Tibial artery (tissue), 4 donors: ENCODE measurements around the gene WNK1.

ENCODE experiments used
- DNase-seq, 2 donors: peaks; one replicate each; pipeline ENCODE4 v3.0.0-alpha.2; 2019
- H3K27ac ChIP-seq, 2 donors: fragments of 200-600 bp; sonication (generic) in 1 of 2; 1 replicate in 1 of 2; 2 replicates in 1 of 2; pipeline ENCODE4 v1.5.1; 2018 to 2019; ENCODE audit warnings: mild to moderate bottlenecking in 1 of 2
- H3K27me3 ChIP-seq, 2 donors: fragments of 200-600 bp; sonication (generic) in 1 of 2; one replicate each; pipeline versions ENCODE4 v1.5.1 to v1.6.0; 2016 to 2019
- H3K36me3 ChIP-seq, 3 donors: fragments of 200-600 bp; sonication (generic) in 2 of 3; one replicate each; pipeline ENCODE4 v1.5.1; 2016 to 2019; ENCODE audit warnings: mild to moderate bottlenecking in 2 of 3
- H3K4me1 ChIP-seq, 4 donors: fragments of 200-600 bp; sonication (generic) in 2 of 4; 1 replicate in 3 of 4; 2 replicates in 1 of 4; pipeline ENCODE4 v1.5.1; 2016 to 2019
- H3K4me3 ChIP-seq, 2 donors: fragments of 200-600 bp; sonication (generic) in 1 of 2; 1 replicate in 1 of 2; 2 replicates in 1 of 2; pipeline ENCODE4 v1.5.1; 2018 to 2019; ENCODE audit warnings: mild to moderate bottlenecking in 2 of 2
- H3K9me3 ChIP-seq, 3 donors: fragments of 200-600 bp; sonication (generic) in 1 of 3; one replicate each; pipeline ENCODE4 v1.5.1; 2016 to 2019
- intact Hi-C: fragments of 100-400 bp; cut with DNase I; formaldehyde crosslinking; loops from one replicate; pipeline ENCODE4 v1.15.0; 2023; ENCODE audit warnings: low total_unique reads
- TF ChIP-seq, protein P1 (sequence below), 2 experiments: fragments of 200-600 bp in 1 of 2; fragments of 450-650 bp in 1 of 2; IDR thresholded peaks; one replicate each; pipeline ENCODE4 v1.5.1; 2017 to 2019; ENCODE audit warnings: antibody characterized with exemption in 2 of 2, mild to moderate bottlenecking in 1 of 2, moderate library complexity in 1 of 2

WNK1 gene

DNA sequence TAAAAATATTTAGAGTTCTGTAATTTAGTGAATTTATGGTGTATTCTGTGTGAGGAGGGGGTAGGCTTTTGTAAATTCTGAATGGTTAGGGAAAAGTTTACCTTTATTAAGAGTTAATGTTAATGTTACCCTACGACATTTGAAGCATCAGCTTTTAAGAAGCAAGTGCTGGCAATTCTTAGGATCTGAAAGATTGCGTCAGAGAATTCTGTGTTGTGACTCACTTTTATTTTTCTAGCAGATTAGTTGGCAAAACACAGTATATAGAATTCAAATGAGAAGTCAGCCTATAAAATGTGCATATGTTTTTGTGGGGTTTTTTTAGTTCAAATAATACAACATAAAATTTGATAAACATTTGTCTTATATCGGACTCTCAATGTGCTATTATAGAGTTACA is 99.5 kb downstream of the WNK1 start:
- H3K27ac ChIP-seq, result peak overlapping the region; percentile 60 to 67
- peaks cover 0 to 62% (median 18%) of the 10 kb centered on the region in 4 donors for H3K4me1 ChIP-seq
- H3K4me3 ChIP-seq, result peak overlapping the region; percentile 19 to 29
- TF ChIP-seq, protein P1, sequence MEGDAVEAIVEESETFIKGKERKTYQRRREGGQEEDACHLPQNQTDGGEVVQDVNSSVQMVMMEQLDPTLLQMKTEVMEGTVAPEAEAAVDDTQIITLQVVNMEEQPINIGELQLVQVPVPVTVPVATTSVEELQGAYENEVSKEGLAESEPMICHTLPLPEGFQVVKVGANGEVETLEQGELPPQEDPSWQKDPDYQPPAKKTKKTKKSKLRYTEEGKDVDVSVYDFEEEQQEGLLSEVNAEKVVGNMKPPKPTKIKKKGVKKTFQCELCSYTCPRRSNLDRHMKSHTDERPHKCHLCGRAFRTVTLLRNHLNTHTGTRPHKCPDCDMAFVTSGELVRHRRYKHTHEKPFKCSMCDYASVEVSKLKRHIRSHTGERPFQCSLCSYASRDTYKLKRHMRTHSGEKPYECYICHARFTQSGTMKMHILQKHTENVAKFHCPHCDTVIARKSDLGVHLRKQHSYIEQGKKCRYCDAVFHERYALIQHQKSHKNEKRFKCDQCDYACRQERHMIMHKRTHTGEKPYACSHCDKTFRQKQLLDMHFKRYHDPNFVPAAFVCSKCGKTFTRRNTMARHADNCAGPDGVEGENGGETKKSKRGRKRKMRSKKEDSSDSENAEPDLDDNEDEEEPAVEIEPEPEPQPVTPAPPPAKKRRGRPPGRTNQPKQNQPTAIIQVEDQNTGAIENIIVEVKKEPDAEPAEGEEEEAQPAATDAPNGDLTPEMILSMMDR (IDR thresholded peaks at IDR 0.05), result no peak
- no peaks in the 10 kb centered on the region for H3K27me3 ChIP-seq
- intact Hi-C loops, result no loop called here
- H3K36me3 ChIP-seq, result no peaks in the 10 kb centered on the region
- no peaks in the 10 kb centered on the region for H3K9me3 ChIP-seq
- no peak for DNase-seq

DNA sequence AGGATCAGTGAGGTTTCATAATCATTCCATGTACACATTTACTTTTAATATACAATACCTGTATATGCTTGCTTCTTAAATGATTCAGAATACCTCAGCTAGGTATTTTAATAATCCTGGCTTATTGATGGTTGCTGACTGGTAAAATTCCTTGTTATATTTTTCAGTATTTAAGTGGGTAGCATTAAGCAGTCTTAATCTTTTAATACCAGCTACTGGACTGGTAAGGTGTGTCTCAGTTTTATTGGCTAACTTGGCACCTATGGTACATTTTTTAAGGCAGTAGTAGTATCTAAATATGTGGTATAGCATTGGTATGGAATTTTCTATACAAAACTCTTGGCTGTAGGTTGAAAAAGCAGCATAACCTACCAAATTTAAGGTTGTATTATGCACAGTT is 100.5 kb downstream of the WNK1 start:
- Histone ChIP-seq H3K36me3 (peaks cover 0 to 6% (median 0%) of the 10 kb centered on the region in 3 donors), H3K4me3 (peak overlapping the region in 1 of 2 donors; percentile 13), H3K9me3 (no peaks in the 10 kb centered on the region), H3K27ac (peak overlapping the region in 1 of 2 donors; percentile 16), H3K4me1 (peaks cover 0 to 70% (median 22%) of the 10 kb centered on the region in 4 donors), H3K27me3 (no peaks in the 10 kb centered on the region)
- TF ChIP-seq, protein P1 (IDR thresholded peaks at IDR 0.05), result no peak
- DNase-seq, result no peak
- intact Hi-C loops, result no loop called here

DNA sequence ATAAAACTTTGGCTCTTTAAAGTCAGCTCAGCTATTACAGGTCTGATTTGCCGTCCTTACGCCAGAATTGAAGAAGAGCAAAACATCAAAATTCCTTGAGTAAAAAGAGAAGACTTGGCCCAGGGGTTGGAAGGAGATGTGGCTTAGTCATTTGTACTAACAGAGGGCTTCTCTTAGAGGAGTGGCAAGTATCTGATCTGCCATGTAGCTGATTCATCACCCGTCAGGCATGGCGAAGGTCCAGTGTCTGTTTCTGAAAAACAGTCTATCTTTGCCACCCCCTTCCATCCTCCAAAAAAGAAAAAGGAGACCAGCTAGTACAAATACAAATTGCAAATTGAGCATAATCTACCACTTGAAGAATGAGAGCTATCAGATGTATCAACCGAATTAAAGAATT is 105.2 kb downstream of the WNK1 start:
- TF ChIP-seq, protein P1 (IDR thresholded peaks at IDR 0.05), result no peak
- Histone ChIP-seq H3K4me1 (peaks cover 0 to 48% (median 10%) of the 10 kb centered on the region in 4 donors), H3K27me3 (no peaks in the 10 kb centered on the region), H3K27ac (peak overlapping the region; percentile 32 to 47), H3K36me3 (peaks cover 17 to 51% (median 29%) of the 10 kb centered on the region in 3 donors), H3K9me3 (no peaks in the 10 kb centered on the region), H3K4me3 (no peak overlapping the region)
- DNase-seq, result peak; percentile 70 to 78
- intact Hi-C loops, result no loop called here

DNA sequence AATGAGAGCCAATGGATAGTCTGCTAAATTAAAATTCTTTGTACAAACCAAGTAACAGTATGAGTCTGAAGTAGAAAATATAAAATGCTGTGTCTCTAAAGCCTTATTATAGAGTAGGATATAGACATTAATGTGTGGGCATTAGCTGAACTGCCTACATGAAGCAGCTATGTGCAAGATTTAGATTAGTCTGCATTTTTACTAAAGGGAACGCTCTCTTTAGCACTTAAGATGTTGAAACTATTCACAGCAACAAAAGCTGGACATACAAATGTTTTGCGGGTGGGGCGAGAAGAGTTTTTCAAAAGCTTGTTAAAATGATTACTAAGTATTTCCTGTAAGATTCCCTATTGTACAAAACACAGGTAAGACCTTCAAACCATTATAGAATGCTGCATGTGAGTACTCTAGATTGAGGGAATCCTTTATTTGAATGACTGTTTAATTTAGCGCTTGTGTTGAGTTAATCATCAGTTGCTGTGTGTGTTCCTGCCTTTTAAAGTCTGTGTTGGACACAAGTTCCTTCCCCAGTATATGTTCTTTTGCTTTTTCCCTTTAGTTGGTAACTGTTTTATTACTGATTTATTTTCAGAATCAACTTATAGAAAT is 110.0 kb downstream of the WNK1 start:
- Histone ChIP-seq H3K4me3 (no peak overlapping the region), H3K4me1 (peaks cover 0 to 12% (median 2%) of the 10 kb centered on the region in 4 donors), H3K9me3 (no peaks in the 10 kb centered on the region), H3K36me3 (peaks cover 39 to 80% (median 57%) of the 10 kb centered on the region in 3 donors), H3K27me3 (no peaks in the 10 kb centered on the region), H3K27ac (no peak overlapping the region)
- TF ChIP-seq, protein P1 (IDR thresholded peaks at IDR 0.05), result no peak
- no peak for DNase-seq
- intact Hi-C loops, result no loop called here

DNA sequence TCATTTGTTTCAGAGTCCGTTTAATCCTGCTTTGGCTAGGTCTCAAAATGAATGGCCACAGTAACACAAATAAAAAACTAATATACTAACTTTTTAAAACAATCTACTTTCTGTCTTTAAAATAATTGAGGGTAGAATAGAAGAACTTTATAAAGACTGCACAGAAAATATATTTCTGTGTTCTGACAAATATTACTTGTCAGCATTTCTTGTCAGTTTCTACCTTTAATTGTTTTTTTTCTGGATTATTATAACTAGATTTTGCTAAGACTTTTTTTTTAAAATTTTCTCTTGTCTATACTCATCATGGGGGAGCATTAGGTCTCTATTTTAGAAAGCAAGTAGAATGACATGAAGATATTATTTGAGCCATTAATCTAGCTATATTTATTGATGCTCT is 110.9 kb downstream of the WNK1 start:
- TF ChIP-seq, protein P1 (IDR thresholded peaks at IDR 0.05), result no peak
- intact Hi-C loops, result no loop called here
- H3K27ac ChIP-seq, result no peak overlapping the region
- no peaks in the 10 kb centered on the region for H3K9me3 ChIP-seq
- peaks cover 44 to 78% (median 57%) of the 10 kb centered on the region in 3 donors for H3K36me3 ChIP-seq
- H3K27me3 ChIP-seq, result no peaks in the 10 kb centered on the region
- no peak for DNase-seq
- peaks cover 0 to 4% (median 0%) of the 10 kb centered on the region in 4 donors for H3K4me1 ChIP-seq
- no peak overlapping the region for H3K4me3 ChIP-seq
